ENCODE results near the gene TPK1.
"Not testable (repeated sequence)": the region's sequence is repeated elsewhere in the genome, so short reads cannot be mapped to it uniquely, and the experiment has no call there.

TPK1 gene

GRCh38 chr7:144455040-144455404, 380.8 kb downstream of the TPK1 start:
- Mint-ChIP-seq H3K9me3 (no peaks in the 10 kb centered on the region), H3K4me3 (no peak overlapping the region), H3K27me3 (no peaks in the 10 kb centered on the region), H3K4me1 (no peaks in the 10 kb centered on the region), H3K27ac (ENCODE audit: low read depth) (no peak overlapping the region), H3K36me3 (ENCODE audit: insufficient read depth) (no peaks in the 10 kb centered on the region)
- ATAC-seq (replicated peaks; ENCODE audit: extremely low read depth, poor library complexity, severe bottlenecking) (no peak), DNase-seq (ENCODE audit: low spot score in 2 of 2) (no peak)

GRCh38 chr7:144454256-144455039, 381.4 kb downstream of the TPK1 start:
- H3K4me1 Mint-ChIP-seq, result no peaks in the 10 kb centered on the region
- H3K9me3 Mint-ChIP-seq, result no peaks in the 10 kb centered on the region
- ATAC-seq (replicated peaks; ENCODE audit: extremely low read depth, poor library complexity, severe bottlenecking), result no peak
- H3K27ac Mint-ChIP-seq (ENCODE audit: low read depth), result no peak overlapping the region
- no peaks in the 10 kb centered on the region for H3K27me3 Mint-ChIP-seq
- no peak overlapping the region for H3K4me3 Mint-ChIP-seq
- no peaks in the 10 kb centered on the region for H3K36me3 Mint-ChIP-seq (ENCODE audit: insufficient read depth)
- no peak for DNase-seq (ENCODE audit: low spot score in 2 of 2)

- no peak for DNase-seq (ENCODE audit: low spot score in 2 of 2)
- no peaks in the 10 kb centered on the region for H3K9me3 Mint-ChIP-seq
- H3K4me1 Mint-ChIP-seq, result no peaks in the 10 kb centered on the region
- no peak overlapping the region for H3K27ac Mint-ChIP-seq (ENCODE audit: low read depth)
- H3K36me3 Mint-ChIP-seq (ENCODE audit: insufficient read depth), result no peaks in the 10 kb centered on the region
- ATAC-seq (replicated peaks; ENCODE audit: extremely low read depth, poor library complexity, severe bottlenecking), result no peak
- no peak overlapping the region for H3K4me3 Mint-ChIP-seq
- H3K27me3 Mint-ChIP-seq, result no peaks in the 10 kb centered on the region
These were observed 383.8 kb downstream of the TPK1 start for GRCh38 chr7:144452064-144452463.

GRCh38 chr7:144445590-144445989, 390.3 kb downstream of the TPK1 start:
- Mint-ChIP-seq H3K36me3 (ENCODE audit: insufficient read depth) (no peaks in the 10 kb centered on the region), H3K27me3 (no peaks in the 10 kb centered on the region), H3K4me1 (no peaks in the 10 kb centered on the region), H3K4me3 (no peak overlapping the region), H3K9me3 (no peaks in the 10 kb centered on the region), H3K27ac (ENCODE audit: low read depth) (no peak overlapping the region)
- ATAC-seq (replicated peaks; ENCODE audit: extremely low read depth, poor library complexity, severe bottlenecking), result no peak
- no peak for DNase-seq (ENCODE audit: low spot score in 2 of 2)

- H3K9me3 Mint-ChIP-seq, result no peaks in the 10 kb centered on the region
- no peaks in the 10 kb centered on the region for H3K36me3 Mint-ChIP-seq (ENCODE audit: insufficient read depth)
- no peak overlapping the region for H3K4me3 Mint-ChIP-seq
These were observed 396.1 kb downstream of the TPK1 start for GRCh38 chr7:144439717-144440205.

GRCh38 chr7:144438759-144439158, 397.1 kb downstream of the TPK1 start:
- ATAC-seq (replicated peaks; ENCODE audit: extremely low read depth, poor library complexity, severe bottlenecking) (no peak), DNase-seq (ENCODE audit: low spot score in 2 of 2) (no peak)
- no peak overlapping the region for H3K4me3 Mint-ChIP-seq
- H3K36me3 Mint-ChIP-seq (ENCODE audit: insufficient read depth), result no peaks in the 10 kb centered on the region
- no peak overlapping the region for H3K27ac Mint-ChIP-seq (ENCODE audit: low read depth)
- H3K27me3 Mint-ChIP-seq, result peaks cover 2% of the 10 kb centered on the region
- H3K4me1 Mint-ChIP-seq, result no peaks in the 10 kb centered on the region
- H3K9me3 Mint-ChIP-seq, result no peaks in the 10 kb centered on the region

More at GRCh38 chr7:144439717-144440205, 396.1 kb downstream of the TPK1 start:
- ATAC-seq (replicated peaks; ENCODE audit: extremely low read depth, poor library complexity, severe bottlenecking), result no peak
- Mint-ChIP-seq H3K27ac (ENCODE audit: low read depth) (no peak overlapping the region), H3K4me1 (no peaks in the 10 kb centered on the region), H3K27me3 (no peaks in the 10 kb centered on the region)
- no peak for DNase-seq (ENCODE audit: low spot score in 2 of 2)

- ATAC-seq (replicated peaks; ENCODE audit: extremely low read depth, poor library complexity, severe bottlenecking) (no peak), DNase-seq (ENCODE audit: low spot score in 2 of 2) (peak in 1 of 2 donors; percentile 23)
- no peaks in the 10 kb centered on the region for H3K4me1 Mint-ChIP-seq
- H3K9me3 Mint-ChIP-seq, result no peaks in the 10 kb centered on the region
- H3K36me3 Mint-ChIP-seq (ENCODE audit: insufficient read depth), result no peaks in the 10 kb centered on the region
- H3K4me3 Mint-ChIP-seq, result no peak overlapping the region
- peaks cover 13% of the 10 kb centered on the region for H3K27me3 Mint-ChIP-seq
- no peak overlapping the region for H3K27ac Mint-ChIP-seq (ENCODE audit: low read depth)
These were observed 398.3 kb downstream of the TPK1 start for GRCh38 chr7:144437370-144438191.

GRCh38 chr7:144436500-144436899, 399.4 kb downstream of the TPK1 start:
- Mint-ChIP-seq H3K27me3 (peaks cover 18% of the 10 kb centered on the region), H3K4me1 (no peaks in the 10 kb centered on the region), H3K36me3 (ENCODE audit: insufficient read depth) (no peaks in the 10 kb centered on the region), H3K4me3 (no peak overlapping the region), H3K27ac (ENCODE audit: low read depth) (no peak overlapping the region), H3K9me3 (no peaks in the 10 kb centered on the region)
- DNase-seq (ENCODE audit: low spot score in 2 of 2) (no peak), ATAC-seq (replicated peaks; ENCODE audit: extremely low read depth, poor library complexity, severe bottlenecking) (no peak)

- DNase-seq (ENCODE audit: low spot score in 2 of 2), result no peak
- peaks cover 2% of the 10 kb centered on the region for H3K36me3 Mint-ChIP-seq (ENCODE audit: insufficient read depth)
- no peak overlapping the region for H3K27ac Mint-ChIP-seq (ENCODE audit: low read depth)
- H3K4me1 Mint-ChIP-seq, result no peaks in the 10 kb centered on the region
- H3K4me3 Mint-ChIP-seq, result no peak overlapping the region
- H3K27me3 Mint-ChIP-seq, result peaks cover 35% of the 10 kb centered on the region
- ATAC-seq (replicated peaks; ENCODE audit: extremely low read depth, poor library complexity, severe bottlenecking), result no peak
- H3K9me3 Mint-ChIP-seq, result no peaks in the 10 kb centered on the region
These were observed 407.4 kb downstream of the TPK1 start for GRCh38 chr7:144428431-144428830.

- H3K4me1 Mint-ChIP-seq; ATAC-seq (replicated peaks; ENCODE audit: extremely low read depth, poor library complexity, severe bottlenecking); DNase-seq (ENCODE audit: low spot score in 2 of 2); H3K36me3 Mint-ChIP-seq (ENCODE audit: insufficient read depth); H3K9me3 Mint-ChIP-seq; H3K27ac Mint-ChIP-seq (ENCODE audit: low read depth); H3K4me3 Mint-ChIP-seq: not testable (repeated sequence)
- peaks cover 35% of the 10 kb centered on the region for H3K27me3 Mint-ChIP-seq
These were observed 408.3 kb downstream of the TPK1 start for GRCh38 chr7:144427539-144427938.

GRCh38 chr7:144418931-144419330, 416.9 kb downstream of the TPK1 start:
- H3K4me1 Mint-ChIP-seq; DNase-seq (ENCODE audit: low spot score in 2 of 2); H3K4me3 Mint-ChIP-seq; ATAC-seq (replicated peaks; ENCODE audit: extremely low read depth, poor library complexity, severe bottlenecking); H3K36me3 Mint-ChIP-seq (ENCODE audit: insufficient read depth); H3K9me3 Mint-ChIP-seq; H3K27ac Mint-ChIP-seq (ENCODE audit: low read depth): not testable (repeated sequence)
- H3K27me3 Mint-ChIP-seq, result peaks cover 41% of the 10 kb centered on the region

GRCh38 chr7:144416341-144416740, 419.5 kb downstream of the TPK1 start:
- Mint-ChIP-seq H3K27ac (ENCODE audit: low read depth) (no peak overlapping the region), H3K4me1 (no peaks in the 10 kb centered on the region), H3K4me3 (no peak overlapping the region), H3K36me3 (ENCODE audit: insufficient read depth) (no peaks in the 10 kb centered on the region), H3K9me3 (no peaks in the 10 kb centered on the region), H3K27me3 (peaks cover 30% of the 10 kb centered on the region)
- ATAC-seq (replicated peaks; ENCODE audit: extremely low read depth, poor library complexity, severe bottlenecking) (no peak), DNase-seq (ENCODE audit: low spot score in 2 of 2) (no peak)

- H3K9me3 Mint-ChIP-seq, result no peaks in the 10 kb centered on the region
- no peaks in the 10 kb centered on the region for H3K4me1 Mint-ChIP-seq
- no peak for ATAC-seq (replicated peaks; ENCODE audit: extremely low read depth, poor library complexity, severe bottlenecking)
- H3K27ac Mint-ChIP-seq (ENCODE audit: low read depth), result no peak overlapping the region
- peaks cover 35% of the 10 kb centered on the region for H3K27me3 Mint-ChIP-seq
- no peak for DNase-seq (ENCODE audit: low spot score in 2 of 2)
- no peak overlapping the region for H3K4me3 Mint-ChIP-seq
- H3K36me3 Mint-ChIP-seq (ENCODE audit: insufficient read depth), result no peaks in the 10 kb centered on the region
These were observed 420.0 kb downstream of the TPK1 start for GRCh38 chr7:144415858-144416257.

Data from central memory CD8-positive, alpha-beta T cell (primary cell).